Measurements from ENCODE around the gene PCDHA10.

DNA sequence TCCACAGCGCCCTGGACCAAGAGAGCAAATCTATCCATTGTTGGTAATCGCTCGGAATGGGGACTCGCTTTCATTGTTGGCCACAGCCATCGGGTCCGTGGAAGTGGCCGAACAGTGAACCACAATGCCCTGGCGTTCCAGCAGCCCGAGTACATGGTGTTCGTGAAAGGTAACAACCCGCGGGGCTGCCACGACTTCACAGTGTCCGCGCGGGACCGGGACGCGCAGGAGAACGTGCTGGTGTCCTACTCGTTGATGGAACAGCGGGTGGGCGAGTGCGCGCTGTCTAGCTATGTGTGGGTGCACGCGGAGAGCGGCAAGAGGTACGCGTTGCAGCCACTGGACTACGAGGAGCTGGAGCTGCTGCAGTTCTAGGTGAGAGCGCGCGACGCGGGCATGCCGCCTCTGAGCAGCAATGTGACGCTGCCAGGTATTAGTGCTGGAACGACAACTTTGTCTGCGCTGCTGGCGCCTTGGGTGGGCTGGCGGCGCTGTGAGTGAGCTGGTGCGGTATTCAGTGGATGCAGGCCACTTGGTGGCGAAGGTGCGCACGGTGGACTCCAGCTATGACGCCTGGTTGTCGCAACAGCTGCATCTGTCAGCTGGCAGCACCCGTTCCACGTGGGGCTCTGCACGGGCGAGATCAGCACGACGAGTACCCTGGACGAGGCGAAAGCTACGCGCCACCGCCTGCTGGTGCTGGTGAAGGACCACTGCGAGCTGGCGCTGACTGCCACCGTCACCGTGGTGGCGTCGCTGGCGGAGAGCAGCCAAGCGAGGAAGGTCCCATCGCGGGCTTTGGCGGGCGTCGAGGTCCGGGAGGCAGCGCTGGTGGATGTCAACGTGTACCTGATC is 7.0 kb downstream of the PCDHA10 start:
- TF ChIP-seq EZH2 (IDR thresholded peaks at IDR 0.05; ENCODE audit: borderline replicate concordance, low read depth, low read length, poor library complexity, severe bottlenecking), result no peak
- TF ChIP-seq, protein P1, sequence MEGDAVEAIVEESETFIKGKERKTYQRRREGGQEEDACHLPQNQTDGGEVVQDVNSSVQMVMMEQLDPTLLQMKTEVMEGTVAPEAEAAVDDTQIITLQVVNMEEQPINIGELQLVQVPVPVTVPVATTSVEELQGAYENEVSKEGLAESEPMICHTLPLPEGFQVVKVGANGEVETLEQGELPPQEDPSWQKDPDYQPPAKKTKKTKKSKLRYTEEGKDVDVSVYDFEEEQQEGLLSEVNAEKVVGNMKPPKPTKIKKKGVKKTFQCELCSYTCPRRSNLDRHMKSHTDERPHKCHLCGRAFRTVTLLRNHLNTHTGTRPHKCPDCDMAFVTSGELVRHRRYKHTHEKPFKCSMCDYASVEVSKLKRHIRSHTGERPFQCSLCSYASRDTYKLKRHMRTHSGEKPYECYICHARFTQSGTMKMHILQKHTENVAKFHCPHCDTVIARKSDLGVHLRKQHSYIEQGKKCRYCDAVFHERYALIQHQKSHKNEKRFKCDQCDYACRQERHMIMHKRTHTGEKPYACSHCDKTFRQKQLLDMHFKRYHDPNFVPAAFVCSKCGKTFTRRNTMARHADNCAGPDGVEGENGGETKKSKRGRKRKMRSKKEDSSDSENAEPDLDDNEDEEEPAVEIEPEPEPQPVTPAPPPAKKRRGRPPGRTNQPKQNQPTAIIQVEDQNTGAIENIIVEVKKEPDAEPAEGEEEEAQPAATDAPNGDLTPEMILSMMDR (conservative IDR thresholded peaks at IDR 0.05; ENCODE audit: low read depth, low read length), result no peak
